GM19239 (cell line): ENCODE measurements around the gene VPS52.
"Not testable (repeated sequence)": the region's sequence is repeated elsewhere in the genome, so short reads cannot be mapped to it uniquely, and the experiment has no call there.

Experiments used
- DNase-seq: peaks from one replicate; pipeline ENCODE4 v3.0.0; 2011; ENCODE audit warnings: low spot score; ENCODE audit not compliant: insufficient read length
- FAIRE-seq: peaks from 2 replicates; lab custom pipeline; 2011; peaks lifted over from hg19 to GRCh38; lab: Jason Lieb, UNC

Gene VPS52

GRCh38 chr6:33286946-33287914 is 15.6 kb upstream of the VPS52 start:
- FAIRE-seq = no peak
- DNase-seq = no peak

GRCh38 chr6:33285214-33285613 is 13.5 kb upstream of the VPS52 start:
- FAIRE-seq, DNase-seq: not testable (repeated sequence)

DNA sequence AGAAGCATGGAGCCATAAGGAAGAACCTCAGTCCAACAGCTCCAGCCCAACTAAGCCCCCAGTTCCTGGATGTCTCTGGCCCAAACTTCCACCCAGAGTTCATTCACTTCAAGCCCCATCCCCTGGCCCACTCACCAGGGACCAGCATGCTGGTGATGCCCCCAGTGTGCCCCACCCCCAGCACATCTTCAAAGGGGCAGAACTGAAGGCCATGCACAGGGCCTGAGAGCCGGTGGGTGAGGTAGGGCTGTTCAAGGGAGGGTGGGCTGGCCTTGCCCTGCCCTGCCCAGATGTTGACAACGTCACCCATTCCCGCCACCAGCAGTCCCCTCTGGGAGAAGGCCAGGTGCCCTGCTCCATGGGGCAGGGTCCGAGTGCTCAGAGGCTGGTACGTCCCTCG is 8.9 kb upstream of the VPS52 start:
- no peak for FAIRE-seq

DNA sequence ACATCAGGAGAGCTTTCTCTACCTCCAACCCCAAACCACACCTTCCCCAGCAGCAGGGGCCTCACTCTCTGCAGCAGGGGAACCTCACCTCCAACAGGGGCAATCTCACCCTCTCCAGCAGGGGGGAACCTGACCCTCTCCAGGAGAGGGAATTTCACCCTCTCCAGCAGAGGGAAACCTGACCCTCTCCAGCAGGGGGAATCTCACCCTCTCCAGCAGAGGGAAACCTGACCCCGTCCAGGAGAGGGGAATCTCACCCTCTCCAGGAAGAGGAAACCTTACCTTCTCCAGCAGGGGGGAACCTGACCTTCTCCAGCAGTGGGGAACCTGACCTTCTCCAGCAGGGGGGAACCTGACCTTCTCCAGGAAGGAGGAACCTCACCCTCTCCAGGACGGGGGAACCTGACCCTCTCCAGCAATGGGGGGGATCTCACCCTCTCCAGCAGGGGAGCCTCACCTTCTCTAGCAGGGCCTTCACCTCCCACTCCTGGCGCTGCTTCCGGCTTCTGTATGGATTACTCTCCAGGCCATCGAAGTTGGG is 8.4 kb upstream of the VPS52 start:
- DNase-seq = no peak
- FAIRE-seq = no peak

More for the DNA sequence above, 8.9 kb upstream of the VPS52 start:
- DNase-seq = no peak

GRCh38 chr6:33279257-33279695 is 7.6 kb upstream of the VPS52 start:
- no peak for FAIRE-seq
- DNase-seq = no peak

DNA sequence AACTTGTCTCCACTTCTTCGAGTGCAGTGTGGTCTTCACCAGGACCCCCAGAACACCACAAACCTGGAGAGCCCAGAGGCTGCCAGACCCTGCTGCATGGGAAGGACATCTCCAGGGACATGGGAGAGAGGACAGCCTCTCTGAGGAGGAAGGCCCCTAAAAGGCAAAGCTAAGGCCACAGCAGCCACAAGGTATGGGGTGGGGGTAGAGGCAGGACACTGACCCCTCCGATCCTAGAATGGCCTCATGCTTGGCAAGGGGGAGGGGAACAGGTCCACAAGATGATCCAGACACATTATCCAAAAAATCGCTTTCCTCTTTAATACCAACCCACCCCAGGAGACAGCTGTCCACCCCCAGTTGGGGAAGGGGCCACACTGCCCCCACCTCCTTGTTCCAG is 7.1 kb upstream of the VPS52 start:
- FAIRE-seq (no peak), DNase-seq (no peak)

- DNase-seq (no peak), FAIRE-seq (no peak)
Measured at GRCh38 chr6:33278392-33278741, 6.7 kb upstream of the VPS52 start.

DNA sequence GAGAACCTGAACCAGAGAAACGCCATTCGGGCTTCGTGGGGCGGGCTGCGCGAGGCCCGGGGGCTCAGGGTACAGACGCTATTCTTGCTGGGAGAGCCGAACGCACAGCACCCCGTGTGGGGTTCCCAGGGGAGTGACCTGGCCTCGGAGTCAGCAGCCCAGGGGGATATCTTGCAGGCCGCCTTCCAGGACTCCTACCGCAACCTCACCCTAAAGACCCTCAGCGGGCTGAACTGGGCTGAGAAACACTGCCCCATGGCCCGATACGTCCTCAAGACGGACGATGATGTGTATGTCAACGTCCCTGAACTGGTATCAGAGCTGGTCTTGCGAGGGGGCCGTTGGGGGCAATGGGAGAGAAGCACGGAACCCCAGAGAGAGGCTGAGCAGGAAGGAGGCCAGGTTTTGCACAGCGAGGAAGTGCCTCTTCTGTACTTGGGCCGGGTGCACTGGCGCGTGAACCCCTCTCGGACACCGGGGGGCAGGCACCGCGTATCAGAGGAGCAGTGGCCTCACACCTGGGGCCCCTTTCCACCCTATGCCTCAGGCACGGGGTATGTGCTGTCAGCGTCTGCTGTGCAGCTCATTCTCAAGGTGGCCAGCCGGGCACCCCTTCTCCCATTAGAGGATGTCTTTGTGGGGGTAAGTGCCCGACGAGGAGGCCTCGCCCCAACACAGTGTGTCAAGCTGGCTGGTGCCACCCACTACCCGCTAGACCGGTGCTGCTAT is 6.2 kb upstream of the VPS52 start:
- FAIRE-seq (no peak), DNase-seq (no peak)

DNA sequence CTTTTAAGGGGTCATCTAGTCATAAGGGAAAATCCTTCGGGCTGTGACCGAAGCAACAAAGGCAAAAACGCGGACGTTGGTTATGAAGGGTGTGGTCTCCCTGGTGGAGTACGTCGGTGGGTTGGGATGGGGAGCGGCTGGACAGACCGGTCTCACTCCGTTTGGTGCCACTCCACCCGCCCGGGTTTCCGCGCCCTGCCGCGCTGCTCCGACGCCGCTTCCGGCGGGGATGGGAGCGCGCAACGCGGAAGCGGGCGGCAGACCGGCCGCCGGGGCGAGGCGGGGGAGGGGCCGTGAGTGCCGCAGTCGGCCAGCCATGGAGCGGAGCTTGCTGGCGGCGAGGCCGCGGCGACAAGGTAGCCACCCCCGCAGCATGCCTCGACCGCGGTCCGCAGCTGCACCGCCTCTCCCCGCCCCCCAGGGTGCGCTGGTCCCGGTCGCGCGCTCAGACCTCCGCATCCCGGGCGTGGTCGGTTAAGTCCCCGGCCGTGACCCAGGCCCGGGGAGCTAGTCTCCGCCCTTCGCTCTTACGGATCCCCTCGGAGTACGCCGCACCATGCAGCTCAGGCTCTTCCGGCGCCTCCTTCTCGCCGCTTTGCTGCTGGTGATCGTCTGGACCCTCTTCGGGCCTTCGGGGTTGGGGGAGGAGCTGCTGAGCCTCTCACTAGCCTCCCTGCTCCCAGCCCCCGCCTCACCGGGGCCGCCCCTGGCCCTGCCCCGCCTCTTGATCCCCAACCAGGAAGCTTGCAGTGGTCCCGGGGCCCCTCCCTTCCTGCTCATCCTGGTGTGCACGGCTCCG is 5.4 kb upstream of the VPS52 start, which contains the start of gene B3GALT4:
Gene B3GALT4 (plus strand): TSS at position 260 of the 799 bp plus-strand sequence. CDS start 297 bp downstream, at position 557.
- FAIRE-seq (peak; percentile 45), DNase-seq (no peak)

GRCh38 chr6:33276581-33276863 is 4.8 kb upstream of the VPS52 start:
- FAIRE-seq (no peak), DNase-seq (no peak)

- not testable (repeated sequence) for FAIRE-seq, DNase-seq
Measured at GRCh38 chr6:33275795-33276580, 4.3 kb upstream of the VPS52 start.

- FAIRE-seq (no peak), DNase-seq (no peak)
Measured at GRCh38 chr6:33273924-33274902, 2.5 kb upstream of the VPS52 start.

GRCh38 chr6:33273129-33273923 is 1.6 kb upstream of the VPS52 start:
- FAIRE-seq = no peak
- no peak for DNase-seq

DNA sequence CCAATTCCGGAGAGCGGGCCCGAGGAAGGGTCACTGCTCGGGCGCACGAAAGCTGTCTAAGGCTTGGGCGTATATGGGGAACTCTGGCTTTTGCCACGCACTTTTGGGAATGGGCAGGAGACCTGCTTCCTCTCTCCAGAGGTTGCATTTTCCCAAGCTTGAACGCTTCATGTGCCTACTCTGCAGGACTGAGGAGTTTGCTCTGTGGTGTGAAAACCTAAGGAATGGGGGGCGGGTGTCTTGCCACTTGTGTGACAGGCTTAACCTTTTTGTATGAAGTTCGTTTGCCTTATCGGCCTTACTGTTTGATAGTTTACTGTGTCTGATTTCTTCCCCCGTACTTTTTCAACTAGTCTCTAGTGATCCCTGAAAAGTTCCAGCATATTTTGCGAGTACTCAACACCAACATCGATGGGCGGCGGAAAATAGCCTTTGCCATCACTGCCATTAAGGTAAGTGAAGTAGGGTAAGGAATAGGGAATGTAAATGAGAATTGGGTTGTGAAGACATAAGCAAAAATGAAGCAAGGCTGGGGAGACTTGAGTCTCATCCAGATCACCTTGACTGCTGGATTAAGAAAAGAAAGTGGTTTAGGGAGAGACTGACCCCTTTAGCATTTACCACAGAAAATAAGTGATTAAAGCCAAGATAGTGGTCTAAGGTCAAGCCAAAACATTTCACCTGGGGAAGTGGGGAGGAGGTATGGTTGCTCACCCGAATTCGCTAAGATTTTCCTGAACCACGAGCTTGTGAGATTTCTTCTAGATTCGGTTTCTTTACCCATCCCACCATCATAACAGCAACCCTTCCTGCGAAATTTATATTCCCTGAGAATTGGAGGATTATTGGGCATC is 826 bp upstream of the VPS52 start:
- no peak for FAIRE-seq
- DNase-seq = no peak

DNA sequence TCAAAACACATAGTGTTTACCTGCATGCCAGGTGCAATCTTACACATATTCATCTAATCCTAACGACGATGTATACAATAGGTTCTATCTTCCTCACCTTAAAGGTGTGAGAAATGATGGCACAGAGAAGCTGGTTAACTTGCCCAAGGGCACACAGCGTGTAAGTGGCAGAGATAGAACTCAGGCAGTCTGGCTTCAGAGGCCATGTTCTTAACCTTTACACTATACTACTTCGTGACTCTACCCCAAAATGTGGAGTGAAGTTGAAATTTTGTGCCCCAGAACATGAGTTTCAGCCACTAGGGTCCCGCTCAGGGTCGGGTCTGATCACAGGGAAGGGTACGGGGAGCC is 584 bp downstream of the VPS52 start:
- FAIRE-seq (no peak), DNase-seq (no peak)

- DNase-seq (no peak), FAIRE-seq (no peak)
Measured at GRCh38 chr6:33264015-33264414, 7.7 kb downstream of the VPS52 start.

- not testable (repeated sequence) for DNase-seq, FAIRE-seq
Measured at GRCh38 chr6:33262490-33262889, 9.2 kb downstream of the VPS52 start.
